LNCAP (cell line): ENCODE data around the gene CTBP2.

Experiments used
- TF ChIP-seq, protein P1 (sequence below): fragments of 450-650 bp; IDR thresholded peaks from 2 replicates; pipeline ENCODE4 v1.5.1; 2017; ENCODE audit warnings: mild to moderate bottlenecking

CTBP2 gene

GRCh38 chr10:125023255-125023654, 137.1 kb downstream of the CTBP2 start:
- TF ChIP-seq, protein P1, sequence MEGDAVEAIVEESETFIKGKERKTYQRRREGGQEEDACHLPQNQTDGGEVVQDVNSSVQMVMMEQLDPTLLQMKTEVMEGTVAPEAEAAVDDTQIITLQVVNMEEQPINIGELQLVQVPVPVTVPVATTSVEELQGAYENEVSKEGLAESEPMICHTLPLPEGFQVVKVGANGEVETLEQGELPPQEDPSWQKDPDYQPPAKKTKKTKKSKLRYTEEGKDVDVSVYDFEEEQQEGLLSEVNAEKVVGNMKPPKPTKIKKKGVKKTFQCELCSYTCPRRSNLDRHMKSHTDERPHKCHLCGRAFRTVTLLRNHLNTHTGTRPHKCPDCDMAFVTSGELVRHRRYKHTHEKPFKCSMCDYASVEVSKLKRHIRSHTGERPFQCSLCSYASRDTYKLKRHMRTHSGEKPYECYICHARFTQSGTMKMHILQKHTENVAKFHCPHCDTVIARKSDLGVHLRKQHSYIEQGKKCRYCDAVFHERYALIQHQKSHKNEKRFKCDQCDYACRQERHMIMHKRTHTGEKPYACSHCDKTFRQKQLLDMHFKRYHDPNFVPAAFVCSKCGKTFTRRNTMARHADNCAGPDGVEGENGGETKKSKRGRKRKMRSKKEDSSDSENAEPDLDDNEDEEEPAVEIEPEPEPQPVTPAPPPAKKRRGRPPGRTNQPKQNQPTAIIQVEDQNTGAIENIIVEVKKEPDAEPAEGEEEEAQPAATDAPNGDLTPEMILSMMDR, result no peak

GRCh38 chr10:125022671-125023070, 137.7 kb downstream of the CTBP2 start:
- TF ChIP-seq, protein P1, result no peak

DNA sequence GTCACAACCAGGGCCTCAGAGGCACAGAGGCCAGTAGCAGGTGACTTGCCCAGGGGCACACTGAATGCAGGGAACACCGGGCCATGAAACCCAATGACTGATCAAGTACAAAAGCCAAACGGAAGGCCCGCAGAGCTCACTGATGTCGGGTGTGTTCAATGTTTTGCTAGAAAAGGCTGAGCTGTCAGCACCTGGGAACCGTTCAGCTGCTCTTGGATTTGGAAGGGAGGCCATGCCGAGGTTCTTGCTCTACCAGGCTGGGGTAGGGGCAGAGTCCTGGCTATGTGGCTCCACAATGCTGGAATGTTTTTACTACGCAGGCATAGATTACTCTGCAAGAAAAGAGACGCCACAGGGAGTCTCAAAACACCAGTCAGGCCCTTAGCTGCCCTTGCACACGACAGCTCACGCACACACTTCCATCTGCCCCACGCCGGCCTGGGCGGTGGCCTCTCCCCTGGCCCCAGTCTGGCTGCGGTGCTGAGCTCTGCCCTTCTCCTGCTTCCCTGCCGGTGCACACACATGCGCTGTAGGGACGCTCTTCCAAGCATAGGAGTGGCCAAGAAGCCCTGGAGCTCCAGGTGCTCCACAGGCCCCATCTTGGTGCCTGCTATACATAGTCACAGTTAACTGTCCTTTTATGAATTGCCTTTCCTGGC, 138.5 kb downstream of the CTBP2 start:
- TF ChIP-seq, protein P1, result no peak

DNA sequence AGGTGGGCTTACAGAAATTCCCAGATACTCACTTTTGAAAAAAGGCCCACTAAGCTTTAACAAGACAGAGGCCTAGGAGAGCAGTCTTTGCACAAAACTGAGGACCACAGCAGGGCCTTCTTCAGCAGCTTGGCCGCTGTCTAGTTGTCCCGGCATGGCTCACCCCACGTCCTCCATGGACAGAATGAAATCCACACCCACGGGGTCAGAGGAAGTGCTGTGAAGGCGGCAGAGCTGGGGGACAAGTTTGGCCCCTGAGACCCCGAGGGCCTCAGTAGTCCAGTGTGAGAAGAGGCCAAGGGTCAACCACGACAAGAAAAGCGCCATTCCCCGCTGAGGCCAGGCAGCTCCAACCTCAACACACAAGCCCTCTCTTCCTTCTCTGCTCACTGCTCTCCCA, 139.5 kb downstream of the CTBP2 start:
- TF ChIP-seq, protein P1, result no peak

GRCh38 chr10:125020386-125020785, 140.0 kb downstream of the CTBP2 start:
- TF ChIP-seq, protein P1, result no peak

DNA sequence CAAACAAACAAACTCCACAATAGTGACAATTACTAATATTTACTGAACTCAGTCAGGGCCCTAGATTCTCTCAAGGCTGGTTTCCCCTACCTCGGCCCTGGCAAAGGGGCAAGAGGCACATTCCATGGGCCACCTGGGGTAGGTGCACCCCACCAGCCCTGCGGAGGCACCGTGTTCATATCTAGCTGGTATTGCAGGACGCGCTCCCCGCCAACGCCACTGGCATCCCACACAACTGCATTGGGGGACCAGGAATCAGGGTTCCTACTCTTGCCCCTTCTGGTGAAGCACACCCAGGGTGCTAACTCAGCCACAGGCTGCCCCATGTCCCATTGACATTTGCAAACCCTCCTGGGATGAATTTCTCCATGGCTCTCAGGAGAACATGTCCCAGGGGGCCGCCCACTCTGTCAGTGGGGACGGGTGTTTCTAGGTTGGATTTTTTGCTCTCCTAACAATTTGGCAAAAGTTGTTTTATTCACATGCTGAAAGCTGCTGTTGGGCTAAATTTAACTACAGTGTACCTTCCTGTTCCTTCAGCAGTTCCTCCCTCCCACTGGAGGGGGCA, 141.7 kb downstream of the CTBP2 start:
- TF ChIP-seq, protein P1, result no peak

GRCh38 chr10:125017547-125018298, 142.6 kb downstream of the CTBP2 start:
- TF ChIP-seq, protein P1, result no peak
